HFF-Myc (cell line): ENCODE measurements around the gene LYPD6.

ENCODE experiments used
- DNase-seq: peaks from one replicate; pipeline ENCODE4 v3.0.0-alpha.2; 2011; ENCODE audit warnings: low read depth; ENCODE audit errors: extremely low read depth
- H3K4me3 ChIP-seq: replicated peaks from 2 replicates; pipeline ENCODE4 v1.5.1; 2011; ENCODE audit warnings: low read depth, mild to moderate bottlenecking, control low read depth, low read length
- CTCF ChIP-seq: IDR thresholded peaks from 2 replicates; pipeline ENCODE4 v1.5.1; 2012; ENCODE audit warnings: mild to moderate bottlenecking, low read depth, low read length, control low read depth; ENCODE audit errors: missing control alignments

Gene LYPD6

GRCh38 chr2:149438330-149438960 lies 108.1 kb downstream of the LYPD6 start:
- TF ChIP-seq CTCF = no peak
- DNase-seq = no peak
- H3K4me3 ChIP-seq = no peak overlapping the region

- H3K4me3 ChIP-seq = no peak overlapping the region
- no peak for DNase-seq
- TF ChIP-seq CTCF = no peak
These were observed 110.9 kb downstream of the LYPD6 start for GRCh38 chr2:149441255-149441654.

GRCh38 chr2:149442346-149442745 lies 112.0 kb downstream of the LYPD6 start:
- DNase-seq = no peak
- TF ChIP-seq CTCF = no peak
- H3K4me3 ChIP-seq = no peak overlapping the region

- no peak for TF ChIP-seq CTCF
- DNase-seq = no peak
- H3K4me3 ChIP-seq = no peak overlapping the region
These were observed 112.8 kb downstream of the LYPD6 start for GRCh38 chr2:149443150-149443549.

- TF ChIP-seq CTCF = no peak
- H3K4me3 ChIP-seq = no peak overlapping the region
- no peak for DNase-seq
These were observed 116.4 kb downstream of the LYPD6 start for GRCh38 chr2:149446748-149447147.

- H3K4me3 ChIP-seq = no peak overlapping the region
- no peak for DNase-seq
- TF ChIP-seq CTCF = no peak
These were observed 117.9 kb downstream of the LYPD6 start for GRCh38 chr2:149448315-149448714.

GRCh38 chr2:149449017-149449416 lies 118.6 kb downstream of the LYPD6 start:
- no peak overlapping the region for H3K4me3 ChIP-seq
- no peak for DNase-seq
- TF ChIP-seq CTCF = no peak
